DLD1 (cell line): ENCODE data around the gene SPTBN4.
"Not testable (repeated sequence)": the region's sequence is repeated elsewhere in the genome, so short reads cannot be mapped to it uniquely, and the experiment has no call there.

Source experiments
- in situ Hi-C: cut with HindIII; loops from 2 replicates; pipeline ENCODE4 v1.10.0; 2017; ENCODE audit warnings: low sequenced_read_pairs

The SPTBN4 gene

GRCh38 chr19:40556953-40557530 is 90.2 kb downstream of the SPTBN4 start:
- in situ Hi-C loops: no loop called here

DNA sequence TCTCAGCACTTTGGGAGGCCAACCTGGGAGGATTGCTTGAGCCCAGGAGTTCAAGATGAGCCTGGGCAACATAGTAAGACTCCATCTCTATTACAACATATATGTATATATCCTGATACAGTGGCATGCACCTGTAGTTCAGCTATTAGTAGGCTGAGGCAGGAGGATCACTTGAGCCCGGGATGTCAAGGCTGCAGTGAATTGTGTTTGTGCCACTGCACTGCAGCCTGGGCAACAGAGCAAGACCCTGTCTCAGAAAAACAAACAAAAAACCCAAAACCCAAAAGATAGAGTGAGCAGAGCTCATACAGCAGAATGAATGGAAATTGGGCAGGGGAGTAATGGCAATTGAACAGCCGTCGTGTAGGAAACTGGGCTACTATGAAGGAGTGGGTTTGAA is 92.6 kb downstream of the SPTBN4 start:
- in situ Hi-C loops: no loop called here

- in situ Hi-C loops: no loop called here
These were observed 93.3 kb downstream of the SPTBN4 start for GRCh38 chr19:40560092-40560507.

- in situ Hi-C loops: no loop called here
These were observed 95.1 kb downstream of the SPTBN4 start for GRCh38 chr19:40561947-40562346.

GRCh38 chr19:40564535-40564934 is 97.7 kb downstream of the SPTBN4 start:
- in situ Hi-C loops: not testable (repeated sequence)

GRCh38 chr19:40565355-40565754 is 98.6 kb downstream of the SPTBN4 start:
- in situ Hi-C loops: no loop called here

DNA sequence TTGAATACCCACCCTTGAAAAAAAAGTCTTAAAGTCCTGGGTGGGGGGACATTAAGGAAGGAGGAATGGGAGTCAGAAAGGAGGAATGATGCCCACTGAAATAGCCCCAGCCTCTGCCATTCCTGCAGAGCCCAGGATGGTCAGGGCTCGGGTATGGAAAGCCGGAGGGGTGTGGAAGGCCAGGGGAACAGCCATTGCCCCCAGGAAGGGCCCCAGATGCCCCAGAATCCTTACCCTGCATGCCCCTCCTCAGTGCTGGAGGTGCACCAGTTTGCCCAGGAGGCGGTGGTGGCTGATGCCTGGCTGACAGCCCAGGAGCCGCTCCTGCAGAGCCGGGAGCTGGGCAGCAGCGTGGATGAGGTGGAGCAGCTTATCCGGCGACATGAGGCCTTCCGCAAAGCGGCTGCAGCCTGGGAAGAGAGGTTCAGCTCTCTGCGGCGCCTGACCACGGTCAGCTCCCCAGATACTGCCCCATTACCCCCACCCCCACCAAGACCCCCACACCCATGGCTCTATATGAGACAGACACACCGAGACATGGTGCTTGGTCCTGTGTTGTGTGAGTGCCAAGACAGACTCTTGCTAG is 99.2 kb downstream of the SPTBN4 start:
- in situ Hi-C loops: no loop called here

DNA sequence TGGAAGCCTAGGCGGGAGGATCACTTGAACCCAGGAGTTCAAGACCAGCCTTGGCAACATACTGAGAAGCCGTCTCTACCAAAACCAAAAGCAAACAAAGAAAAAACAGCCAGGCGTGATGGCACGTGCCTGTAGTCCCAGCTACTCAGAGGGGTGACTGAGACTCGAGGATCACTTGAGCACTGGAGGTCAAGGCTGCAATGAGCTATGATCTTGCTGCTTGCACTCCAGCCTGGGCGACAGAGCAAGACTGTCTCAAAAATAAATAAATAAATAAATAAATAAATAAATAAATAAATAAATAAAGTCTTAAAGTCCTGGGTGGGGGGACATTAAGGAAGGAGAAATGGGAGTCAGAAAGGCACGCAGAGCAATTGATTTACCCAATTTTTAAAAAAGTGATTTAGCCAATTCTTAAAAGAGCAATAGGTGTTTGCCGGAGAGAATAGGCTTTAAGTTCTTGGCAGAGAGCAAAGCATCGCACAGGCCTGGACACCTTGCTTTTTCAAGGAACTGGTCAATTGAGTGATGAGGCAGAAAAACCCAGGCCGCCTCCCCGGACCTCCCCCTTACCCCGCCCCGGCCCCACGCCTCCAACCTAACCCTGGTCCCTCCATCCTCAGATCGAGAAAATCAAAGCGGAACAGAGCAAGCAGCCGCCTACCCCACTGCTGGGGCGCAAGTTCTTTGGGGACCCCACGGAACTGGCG is 100.4 kb downstream of the SPTBN4 start:
- in situ Hi-C loops: no loop called here

- in situ Hi-C loops: no loop called here
These were observed 101.1 kb downstream of the SPTBN4 start for GRCh38 chr19:40567750-40568494.

DNA sequence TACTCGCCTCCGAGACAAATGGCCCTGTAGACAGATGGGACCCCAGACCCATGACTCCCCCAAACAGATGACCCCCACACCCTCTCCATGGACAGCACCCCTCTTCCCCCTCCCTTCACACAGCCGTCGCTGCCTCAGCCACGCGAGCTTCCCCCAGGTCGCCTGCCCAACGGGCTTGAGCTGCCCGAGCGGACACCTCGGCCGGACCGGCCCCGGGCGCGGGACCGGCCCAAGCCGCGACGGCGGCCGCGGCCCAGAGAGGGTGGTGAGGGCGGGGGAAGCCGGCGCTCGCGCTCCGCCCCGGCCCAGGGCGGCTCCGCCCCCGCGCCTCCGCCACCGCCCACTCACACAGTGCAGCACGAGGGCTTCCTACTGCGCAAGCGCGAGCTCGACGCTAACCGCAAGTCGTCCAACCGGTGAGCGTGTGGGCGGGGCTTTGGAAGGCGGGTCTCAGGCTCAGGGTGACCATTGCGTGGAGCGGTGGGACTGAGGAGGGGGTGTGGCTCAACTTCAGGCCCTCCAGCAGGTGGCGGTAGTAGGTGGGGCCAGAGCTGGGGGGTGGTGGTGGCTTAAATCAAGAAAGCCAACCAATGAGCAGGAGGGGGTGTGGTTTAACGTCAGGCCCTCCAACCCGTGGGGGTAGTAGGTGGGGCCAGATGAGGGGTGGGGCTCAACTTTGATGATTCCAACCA is 103.7 kb downstream of the SPTBN4 start:
- in situ Hi-C loops: no loop called here

- in situ Hi-C loops: no loop called here
These were observed 104.2 kb downstream of the SPTBN4 start for GRCh38 chr19:40571005-40571318.

DNA sequence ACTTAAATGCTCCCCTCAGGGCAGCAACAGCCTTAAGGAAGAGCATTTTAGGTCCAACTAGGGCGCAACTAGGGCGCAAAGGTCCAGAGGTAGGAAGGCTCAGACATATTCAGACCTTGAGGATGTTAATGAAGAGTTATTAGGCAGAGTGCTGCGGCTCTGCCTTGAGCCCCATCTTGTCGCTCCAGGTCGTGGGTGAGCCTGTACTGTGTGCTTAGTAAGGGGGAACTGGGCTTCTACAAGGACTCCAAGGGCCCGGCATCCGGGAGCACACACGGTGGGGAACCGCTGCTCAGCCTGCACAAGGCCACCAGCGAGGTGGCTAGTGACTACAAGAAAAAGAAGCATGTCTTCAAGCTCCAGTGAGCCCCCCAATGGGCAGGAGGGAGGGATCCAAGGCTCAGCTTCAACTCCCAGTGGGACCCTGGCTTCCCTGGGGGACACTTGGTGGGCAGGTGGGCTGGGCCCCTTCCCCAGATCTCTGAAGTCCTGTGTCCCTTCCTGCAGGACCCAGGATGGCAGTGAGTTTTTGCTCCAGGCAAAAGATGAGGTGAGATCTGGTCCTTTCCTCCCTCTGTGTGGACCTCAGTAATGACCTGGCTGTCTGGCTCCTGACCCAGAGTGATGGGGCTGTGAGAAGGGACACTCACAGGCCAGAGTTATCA is 105.2 kb downstream of the SPTBN4 start:
- in situ Hi-C loops: no loop called here

GRCh38 chr19:40575326-40575725 is 108.5 kb downstream of the SPTBN4 start:
- in situ Hi-C loops: no loop called here

DNA sequence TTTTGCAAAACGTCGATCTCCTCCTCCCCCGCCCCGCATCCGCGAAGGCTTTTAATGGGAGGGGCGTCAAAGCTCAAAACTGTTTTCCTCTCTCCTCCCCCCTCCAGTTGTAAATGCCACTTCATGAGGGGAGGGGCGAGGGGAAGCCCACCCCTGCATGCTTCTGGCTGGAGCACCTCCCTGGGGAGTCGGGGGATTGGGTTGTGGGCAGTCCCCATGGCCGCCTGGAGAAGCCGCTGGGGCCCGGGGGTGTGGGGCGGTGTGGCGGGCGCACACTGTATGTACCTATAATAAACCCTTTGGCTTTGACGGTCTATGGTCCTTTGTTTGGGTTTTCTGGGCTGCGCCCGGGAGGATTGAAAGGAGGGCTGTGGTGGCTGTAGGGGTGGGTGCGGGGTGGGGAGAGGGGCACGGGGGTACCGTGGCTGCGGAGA is 109.4 kb downstream of the SPTBN4 start:
- in situ Hi-C loops: no loop called here

DNA sequence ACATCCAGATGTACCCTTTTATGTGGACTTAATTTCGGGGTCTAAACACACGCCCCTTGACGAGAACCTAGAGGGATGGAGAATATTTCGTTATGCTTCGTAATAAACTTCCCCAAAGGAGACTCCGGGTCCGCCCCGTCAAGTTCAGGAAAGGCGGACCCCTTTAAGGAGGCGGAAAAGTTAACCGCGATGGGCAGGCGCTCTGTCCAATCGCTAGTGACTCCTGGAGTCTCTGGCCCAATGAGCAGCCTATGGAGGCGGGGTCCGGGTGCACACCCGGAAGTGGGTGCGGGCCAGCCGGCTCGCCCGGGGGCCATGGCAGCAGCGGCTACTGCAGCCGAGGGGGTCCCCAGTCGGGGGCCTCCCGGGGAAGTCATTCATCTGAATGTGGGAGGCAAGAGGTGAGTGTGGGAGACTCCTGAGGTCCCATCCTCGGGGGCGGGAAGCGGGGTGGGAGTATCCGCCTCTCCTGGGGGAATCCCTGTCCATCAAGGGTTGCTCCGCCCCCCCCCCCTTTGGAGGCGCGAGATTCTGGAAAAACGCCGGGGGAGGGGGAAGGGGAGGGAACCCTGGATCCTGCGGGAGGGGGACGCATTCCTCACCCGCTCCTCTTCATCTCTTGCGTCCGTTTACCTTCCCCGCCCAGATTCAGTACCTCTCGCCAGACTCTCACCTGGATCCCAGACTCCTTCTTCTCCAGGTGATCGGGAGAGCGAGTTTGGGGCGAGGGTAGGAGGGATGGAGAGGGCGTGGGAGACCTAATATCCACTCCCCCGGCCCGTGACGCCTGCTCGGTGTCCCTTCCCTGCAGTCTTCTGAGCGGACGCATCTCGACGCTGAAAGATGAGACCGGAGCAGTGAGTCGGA is 110.0 kb downstream of the SPTBN4 start, which contains the start of gene SHKBP1:
TSS of gene SHKBP1 (plus strand) at position 289 of the 867 bp plus-strand sequence. CDS start at position 316, 27 bp downstream.
- in situ Hi-C loops: no loop called here

GRCh38 chr19:40578442-40578908 is 111.7 kb downstream of the SPTBN4 start:
- in situ Hi-C loops: no loop called here

DNA sequence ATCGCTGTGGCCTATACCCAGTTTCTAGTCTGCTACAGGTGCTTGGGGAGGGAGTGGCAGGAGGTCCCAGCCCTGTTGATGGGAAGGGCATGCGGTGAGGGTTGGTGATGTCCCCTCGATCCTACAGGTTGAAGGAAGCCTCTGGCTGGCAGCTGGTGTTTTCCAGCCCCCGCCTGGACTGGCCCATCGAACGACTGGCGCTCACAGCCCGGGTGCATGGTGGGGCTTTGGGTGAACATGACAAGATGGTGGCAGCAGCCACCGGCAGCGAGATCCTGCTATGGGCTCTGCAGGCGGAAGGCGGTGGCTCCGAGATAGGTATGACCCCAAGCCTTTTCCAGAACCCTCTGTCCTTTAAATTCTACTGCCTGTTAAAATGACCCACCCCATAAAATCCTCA is 113.8 kb downstream of the SPTBN4 start:
- in situ Hi-C loops: no loop called here

GRCh38 chr19:40581531-40581930 is 114.7 kb downstream of the SPTBN4 start:
- in situ Hi-C loops: no loop called here

DNA sequence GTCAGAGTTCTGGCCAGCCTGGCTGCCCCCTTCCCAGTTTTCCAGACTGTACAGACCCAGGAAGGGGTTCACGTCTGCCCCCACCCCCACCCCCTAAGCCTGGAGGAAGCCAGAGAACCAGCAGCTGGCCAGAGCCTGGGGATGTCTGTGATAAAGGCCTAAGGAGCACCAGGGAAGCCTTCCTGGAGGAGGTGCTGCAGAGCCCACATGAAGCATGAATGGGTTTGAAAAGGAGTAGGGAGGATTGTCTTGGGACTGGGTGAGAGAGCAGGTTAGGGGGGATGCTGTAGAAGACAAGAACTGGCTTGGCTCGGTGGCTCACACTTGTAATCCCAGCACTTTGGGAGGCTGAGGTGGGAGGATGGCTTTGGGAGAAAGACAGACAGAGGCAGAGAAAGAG is 115.7 kb downstream of the SPTBN4 start:
- in situ Hi-C loops: no loop called here
